Esophagus muscularis mucosa (tissue), 4 donors: ENCODE results near the gene IKZF3. TPM values are rescaled to one million over a fixed set of nuclear protein-coding genes. Genes with fewer than 3 reads are reported as not detected.

Source experiments
- small RNA-seq, 3 donors: library from RNA; depleted of rRNA; stranded (forward); fragments of <200 nt; gene quantifications; one replicate each; pipeline ENCODE3, GENCODE V24; 2016
- total RNA-seq, 4 donors: library from RNA; depleted of rRNA; stranded (reverse); fragments of >200 nt; gene quantifications; one replicate each; pipeline versions ENCODE4 v1.1.0 to v1.2.1, GENCODE V29; 2016

The IKZF3 gene
- total RNA-seq, 4 donors from 2014 or later = 0.83 to 3.8 (median 1.3) TPM

Small RNAs within 50 kb of the gene (small RNA-seq; reads per million reads assigned to genes)
- 0 reads per million in 3 donors for gene AC090844.1
- gene MIR4728 = 0 to 0.19 (median 0) reads per million in 3 donors

Other genes starting within 250 kb of the IKZF3 start
- 10 to 100 TPM in 2 of 4 donors, 1 to 10 TPM in 2; 4.9 to 14.8 (median 9.8) TPM for gene PPP1R1B, start 237.4 kb downstream of the IKZF3 start, total RNA-seq
- 10 to 100 TPM; 27.5 to 47.3 (median 38.6) TPM for gene STARD3, start 227.2 kb downstream of the IKZF3 start, total RNA-seq
- gene TCAP, start 199.0 kb downstream of the IKZF3 start, total RNA-seq = 1 to 10 TPM in 3 of 4 donors, under 1 TPM in 1; 0.99 to 2.1 (median 1.3) TPM
- gene PNMT, start 195.9 kb downstream of the IKZF3 start, total RNA-seq = 10 to 100 TPM in 3 of 4 donors, 1 to 10 TPM in 1; 9.4 to 14.3 (median 10.6) TPM
- gene PGAP3, start 176.3 kb downstream of the IKZF3 start, total RNA-seq = 1 to 10 TPM; 6.2 to 9.4 (median 8.5) TPM
- gene ERBB2, start 164.2 kb downstream of the IKZF3 start, total RNA-seq = 10 to 100 TPM; 36.8 to 67.7 (median 57.7) TPM
- 10 to 100 TPM; 47.0 to 57.3 (median 52.7) TPM for gene MIEN1, start 133.8 kb downstream of the IKZF3 start, total RNA-seq
- gene GRB7, start 126.4 kb downstream of the IKZF3 start, total RNA-seq = under 1 TPM; 0.23 to 0.83 (median 0.55) TPM
- not detected for gene ZPBP2, start 3.9 kb upstream of the IKZF3 start, total RNA-seq
- gene GSDMB, start 54.3 kb upstream of the IKZF3 start, total RNA-seq = 1 to 10 TPM; 1.7 to 7.1 (median 2.7) TPM
- 10 to 100 TPM; 33.2 to 68.6 (median 45.9) TPM for gene ORMDL3, start 63.3 kb upstream of the IKZF3 start, total RNA-seq
- gene LRRC3C, start 63.4 kb upstream of the IKZF3 start, total RNA-seq = not detected
- under 1 TPM in 3 of 4 donors, not detected in 1; 0.11 to 0.99 (median 0.45) TPM for gene GSDMA, start 98.7 kb upstream of the IKZF3 start, total RNA-seq
- 100 to 1,000 TPM in 1 of 4 donors, 10 to 100 TPM in 3; 58.1 to 117 (median 84.0) TPM for gene PSMD3, start 116.5 kb upstream of the IKZF3 start, total RNA-seq
- gene CSF3, start 151.1 kb upstream of the IKZF3 start, total RNA-seq = 10 to 100 TPM in 1 of 4 donors, under 1 TPM in 3; 0.32 to 19.4 (median 0.58) TPM
- 10 to 100 TPM; 33.6 to 43.6 (median 37.4) TPM for gene MED24, start 190.1 kb upstream of the IKZF3 start, total RNA-seq
- 100 to 1,000 TPM in 2 of 4 donors, 10 to 100 TPM in 2; 69.7 to 112 (median 85.2) TPM for gene THRA, start 198.7 kb upstream of the IKZF3 start, total RNA-seq
- 10 to 100 TPM in 3 of 4 donors, 1 to 10 TPM in 1; 6.1 to 24.2 (median 14.5) TPM for gene NR1D1, start 236.3 kb upstream of the IKZF3 start, total RNA-seq